GM12878 (cell line): ENCODE results near the gene DLGAP5. TPM values are rescaled to one million over a fixed set of nuclear protein-coding genes. Genes with fewer than 3 reads are reported as not detected.

Experiments
- ATAC-seq: fragments of 200-7000 bp; cut with Tn5 transposase; 3 replicates; pipeline ENCODE4 v1.9.1; 2020; ENCODE audit warnings: mild to moderate bottlenecking, moderate library complexity
- BruUV-seq: library from RNA; stranded (reverse); fragments of 400-500 nt; replicated peaks from 2 replicates; lab custom pipeline; 2021; lab: Mats Ljungman, UMichigan
- CTCF ChIA-PET: fragments of 300-600 bp; sonication (Branson Sonifier 250); formaldehyde crosslinking; extraction: SDS; loops from one replicate; lab custom pipeline; 2021; ENCODE audit warnings: inconsistent platforms; lab: Yijun Ruan, JAX
- POLR2A ChIA-PET: fragments of 350-600 bp; formaldehyde crosslinking; extraction: SDS; loops from one replicate; lab custom pipeline; 2021; ENCODE audit warnings: inconsistent platforms; lab: Charles Lee
- RAD21 ChIA-PET: fragments of 300-600 bp; sonication (Branson Sonifier 250); formaldehyde crosslinking; loops from one replicate; lab custom pipeline; 2023; ENCODE audit warnings: antibody characterized with exemption; ENCODE audit not compliant: unreplicated experiment; lab: Charles Lee
- SMC1A ChIA-PET: fragments of 300-600 bp; sonication (Branson Sonifier 250); formaldehyde crosslinking; loops from one replicate; lab custom pipeline; 2023; ENCODE audit not compliant: unreplicated experiment, uncharacterized antibody; lab: Charles Lee
- DNase-seq: peaks from one replicate; pipeline ENCODE4 v3.0.0-alpha.2; 2011; ENCODE audit warnings: low read depth, low spot score
- FAIRE-seq: peaks from 3 replicates; lab custom pipeline; 2011; peaks lifted over from hg19 to GRCh38; lab: Jason Lieb, UNC
- H2AFZ ChIP-seq: 2 replicates; pipeline ENCODE4 v1.6.0; 2011; ENCODE audit warnings: low read depth, low read length, control low read depth; ENCODE audit not compliant: control insufficient read depth
- H3K27ac ChIP-seq: 2 replicates; pipeline ENCODE4 v1.5.1; 2011; ENCODE audit warnings: control low read depth; ENCODE audit not compliant: control insufficient read depth, insufficient read depth
- H3K27me3 ChIP-seq, 2 experiments: replicated peaks in 1 of 2; 2 replicates each; pipeline versions ENCODE4 v1.6.0 to v1.6.1; 2011; ENCODE audit warnings: low read length in 1 of 2; ENCODE audit not compliant: control insufficient read depth in 2 of 2, insufficient read depth in 2 of 2
- H3K36me3 ChIP-seq, 2 experiments: 2 replicates each; pipeline ENCODE4 v1.5.1; 2011; ENCODE audit warnings: low read length in 1 of 2; ENCODE audit not compliant: control insufficient read depth in 2 of 2, insufficient read depth in 2 of 2
- H3K4me1 ChIP-seq: 2 replicates; pipeline ENCODE4 v1.6.1; 2011; ENCODE audit warnings: mild to moderate bottlenecking, low read length, moderate library complexity, mixed read lengths; ENCODE audit not compliant: control insufficient read depth, insufficient read depth
- H3K4me2 ChIP-seq: 2 replicates; pipeline ENCODE4 v1.6.0; 2011; ENCODE audit warnings: control low read depth; ENCODE audit not compliant: control insufficient read depth, insufficient read depth
- H3K4me3 ChIP-seq: fragments of 200-600 bp; sonication (generic); 2 replicates; pipeline ENCODE4 v1.5.1; 2016
- H3K79me2 ChIP-seq: 2 replicates; pipeline ENCODE4 v1.6.0; 2011; ENCODE audit warnings: low read length; ENCODE audit not compliant: control insufficient read depth, insufficient read depth
- H3K9ac ChIP-seq: 2 replicates; pipeline ENCODE4 v1.8.0; 2011; ENCODE audit warnings: low read length, control low read depth, mixed read lengths; ENCODE audit not compliant: control insufficient read depth, insufficient read depth
- H3K9me3 ChIP-seq: replicated peaks from 3 replicates; pipeline ENCODE4 v1.5.1; 2011; ENCODE audit warnings: mild to moderate bottlenecking, low read length; ENCODE audit not compliant: control insufficient read depth, insufficient read depth
- H4K20me1 ChIP-seq: 2 replicates; pipeline ENCODE4 v1.6.0; 2011; ENCODE audit not compliant: control insufficient read depth, insufficient read depth
- GABPA ChIP-seq: IDR thresholded peaks from 2 replicates; pipeline ENCODE4 v1.6.1; 2014; ENCODE audit warnings: antibody characterized with exemption, low read depth, mild to moderate bottlenecking, inconsistent platforms
- HDAC6 ChIP-seq: fragments of 200-600 bp; sonication (generic); IDR thresholded peaks from one replicate; pipeline ENCODE4 v1.8.0; 2017; ENCODE audit warnings: antibody characterized with exemption; ENCODE audit not compliant: unreplicated experiment
- PAX8 ChIP-seq: fragments of 450-650 bp; IDR thresholded peaks from 2 replicates; pipeline ENCODE4 v1.6.1; 2017; ENCODE audit warnings: mild to moderate bottlenecking, moderate library complexity
- WGBS: methylation state at CpG from one replicate; pipeline ENCODE4 v1.1.6; 2016; ENCODE audit warnings: low lambda C conversion rate; ENCODE audit not compliant: insufficient replicate concordance, insufficient coverage; ENCODE audit errors: missing lambda C conversion rate; 5-methylcytosine and 5-hydroxymethylcytosine counted together
- in situ Hi-C: fragments of 300-500 bp; cut with MboI; formaldehyde crosslinking; loops from 9 replicates; pipeline ENCODE4 v1.14.3; 2018; ENCODE audit warnings: mixed read lengths
- intact Hi-C: fragments of 100-400 bp; cut with micrococcal nuclease; formaldehyde crosslinking; loops from one replicate; pipeline ENCODE4 v1.14.2; 2022; ENCODE audit not compliant: unreplicated experiment
- polyA plus RNA-seq, 11 experiments: library from polyadenylated mRNA; depleted of rRNA in 4 of 11; unstranded in 6 of 11; stranded (reverse) in 5 of 11; fragments of >200 nt; fragmentation: Nextera tagmentation in 4 of 11; fragmentation: Illumina TruSeq in 1 of 11; extraction: Ambion mirVana in 4 of 11; extraction: Trizol in 1 of 11; gene quantifications; 1 replicate in 1 of 11; 2 replicates in 10 of 11; pipeline versions ENCODE4 v1.2.1 to v1.2.3, GENCODE V29; 2011 to 2016; ENCODE audit warnings: inconsistent platforms in 2 of 11, missing spikeins in 2 of 11, low read depth in 1 of 11
- total RNA-seq, 4 experiments: library from RNA; depleted of rRNA in 3 of 4; stranded (reverse); fragments of >200 nt in 3 of 4; fragmentation: Illumina TruSeq in 1 of 4; extraction: Trizol in 1 of 4; gene quantifications; 2 replicates each; pipeline versions ENCODE4 v1.2.1 to v1.2.3, GENCODE V29; 2013 to 2021
- TF ChIP-seq, protein P1 (sequence below): IDR thresholded peaks from 2 replicates; pipeline ENCODE4 v1.6.1; 2012; ENCODE audit warnings: low read length, inconsistent platforms
- TF ChIP-seq, protein P2 (sequence below): IDR thresholded peaks from 2 replicates; pipeline ENCODE4 v1.6.1; 2012; ENCODE audit warnings: improper control_type of control experiment, low read depth, low read length; ENCODE audit not compliant: insufficient replicate concordance
- TF ChIP-seq, protein P3 (sequence below), 3 experiments: IDR thresholded peaks in 2 of 3; conservative IDR thresholded peaks in 1 of 3; 2 replicates each; pipeline ENCODE4 v1.5.1; 2011; ENCODE audit warnings: low read depth in 3 of 3, low read length in 3 of 3, mild to moderate bottlenecking in 3 of 3, control low read depth in 2 of 3, moderate library complexity in 2 of 3, inconsistent platforms in 1 of 3, mixed read lengths in 1 of 3; ENCODE audit not compliant: control insufficient read depth in 2 of 3, insufficient read depth in 1 of 3; ENCODE audit errors: extremely low read depth in 1 of 3

Gene DLGAP5
- total and polyA plus RNA-seq, 10 of the 15 experiments (the other 5 are each of a cell fraction or from before 2014, with no cell fraction given): 40.9 to 106 (median 67.6) TPM

DNA sequence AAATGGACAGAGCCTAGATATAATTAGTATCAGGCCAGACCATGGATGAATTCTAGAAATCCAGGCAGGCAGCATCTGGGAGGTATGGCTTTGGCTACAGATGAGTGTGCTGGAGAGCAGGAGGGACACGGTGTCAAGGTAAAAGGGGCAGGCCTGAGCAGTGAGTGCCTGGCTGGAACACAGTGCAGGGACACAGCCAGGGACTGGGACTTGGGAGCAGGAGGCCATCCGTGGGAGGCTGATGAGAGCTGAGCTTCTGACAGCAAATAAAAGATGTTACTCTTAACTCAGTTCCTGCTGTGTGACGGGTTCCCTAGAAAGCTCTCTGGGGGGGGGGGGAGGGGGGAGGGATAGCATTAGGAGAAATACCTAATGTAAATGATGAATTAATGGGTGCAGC lies 75.9 kb downstream of the DLGAP5 start:
- H3K4me1 ChIP-seq: no peaks in the 10 kb centered on the region
- H3K79me2 ChIP-seq: no peaks in the 10 kb centered on the region
- WGBS: 50% methylated on average over 2 of the region's 3 CpGs
- TF ChIP-seq GABPA (no peak), HDAC6 (no peak), PAX8 (no peak)
- TF ChIP-seq, protein P1, sequence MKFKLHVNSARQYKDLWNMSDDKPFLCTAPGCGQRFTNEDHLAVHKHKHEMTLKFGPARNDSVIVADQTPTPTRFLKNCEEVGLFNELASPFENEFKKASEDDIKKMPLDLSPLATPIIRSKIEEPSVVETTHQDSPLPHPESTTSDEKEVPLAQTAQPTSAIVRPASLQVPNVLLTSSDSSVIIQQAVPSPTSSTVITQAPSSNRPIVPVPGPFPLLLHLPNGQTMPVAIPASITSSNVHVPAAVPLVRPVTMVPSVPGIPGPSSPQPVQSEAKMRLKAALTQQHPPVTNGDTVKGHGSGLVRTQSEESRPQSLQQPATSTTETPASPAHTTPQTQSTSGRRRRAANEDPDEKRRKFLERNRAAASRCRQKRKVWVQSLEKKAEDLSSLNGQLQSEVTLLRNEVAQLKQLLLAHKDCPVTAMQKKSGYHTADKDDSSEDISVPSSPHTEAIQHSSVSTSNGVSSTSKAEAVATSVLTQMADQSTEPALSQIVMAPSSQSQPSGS: no peak
- TF ChIP-seq, protein P2, sequence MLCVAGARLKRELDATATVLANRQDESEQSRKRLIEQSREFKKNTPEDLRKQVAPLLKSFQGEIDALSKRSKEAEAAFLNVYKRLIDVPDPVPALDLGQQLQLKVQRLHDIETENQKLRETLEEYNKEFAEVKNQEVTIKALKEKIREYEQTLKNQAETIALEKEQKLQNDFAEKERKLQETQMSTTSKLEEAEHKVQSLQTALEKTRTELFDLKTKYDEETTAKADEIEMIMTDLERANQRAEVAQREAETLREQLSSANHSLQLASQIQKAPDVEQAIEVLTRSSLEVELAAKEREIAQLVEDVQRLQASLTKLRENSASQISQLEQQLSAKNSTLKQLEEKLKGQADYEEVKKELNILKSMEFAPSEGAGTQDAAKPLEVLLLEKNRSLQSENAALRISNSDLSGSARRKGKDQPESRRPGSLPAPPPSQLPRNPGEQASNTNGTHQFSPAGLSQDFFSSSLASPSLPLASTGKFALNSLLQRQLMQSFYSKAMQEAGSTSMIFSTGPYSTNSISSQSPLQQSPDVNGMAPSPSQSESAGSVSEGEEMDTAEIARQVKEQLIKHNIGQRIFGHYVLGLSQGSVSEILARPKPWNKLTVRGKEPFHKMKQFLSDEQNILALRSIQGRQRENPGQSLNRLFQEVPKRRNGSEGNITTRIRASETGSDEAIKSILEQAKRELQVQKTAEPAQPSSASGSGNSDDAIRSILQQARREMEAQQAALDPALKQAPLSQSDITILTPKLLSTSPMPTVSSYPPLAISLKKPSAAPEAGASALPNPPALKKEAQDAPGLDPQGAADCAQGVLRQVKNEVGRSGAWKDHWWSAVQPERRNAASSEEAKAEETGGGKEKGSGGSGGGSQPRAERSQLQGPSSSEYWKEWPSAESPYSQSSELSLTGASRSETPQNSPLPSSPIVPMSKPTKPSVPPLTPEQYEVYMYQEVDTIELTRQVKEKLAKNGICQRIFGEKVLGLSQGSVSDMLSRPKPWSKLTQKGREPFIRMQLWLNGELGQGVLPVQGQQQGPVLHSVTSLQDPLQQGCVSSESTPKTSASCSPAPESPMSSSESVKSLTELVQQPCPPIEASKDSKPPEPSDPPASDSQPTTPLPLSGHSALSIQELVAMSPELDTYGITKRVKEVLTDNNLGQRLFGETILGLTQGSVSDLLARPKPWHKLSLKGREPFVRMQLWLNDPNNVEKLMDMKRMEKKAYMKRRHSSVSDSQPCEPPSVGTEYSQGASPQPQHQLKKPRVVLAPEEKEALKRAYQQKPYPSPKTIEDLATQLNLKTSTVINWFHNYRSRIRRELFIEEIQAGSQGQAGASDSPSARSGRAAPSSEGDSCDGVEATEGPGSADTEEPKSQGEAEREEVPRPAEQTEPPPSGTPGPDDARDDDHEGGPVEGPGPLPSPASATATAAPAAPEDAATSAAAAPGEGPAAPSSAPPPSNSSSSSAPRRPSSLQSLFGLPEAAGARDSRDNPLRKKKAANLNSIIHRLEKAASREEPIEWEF: no peak
- TF ChIP-seq, protein P3, sequence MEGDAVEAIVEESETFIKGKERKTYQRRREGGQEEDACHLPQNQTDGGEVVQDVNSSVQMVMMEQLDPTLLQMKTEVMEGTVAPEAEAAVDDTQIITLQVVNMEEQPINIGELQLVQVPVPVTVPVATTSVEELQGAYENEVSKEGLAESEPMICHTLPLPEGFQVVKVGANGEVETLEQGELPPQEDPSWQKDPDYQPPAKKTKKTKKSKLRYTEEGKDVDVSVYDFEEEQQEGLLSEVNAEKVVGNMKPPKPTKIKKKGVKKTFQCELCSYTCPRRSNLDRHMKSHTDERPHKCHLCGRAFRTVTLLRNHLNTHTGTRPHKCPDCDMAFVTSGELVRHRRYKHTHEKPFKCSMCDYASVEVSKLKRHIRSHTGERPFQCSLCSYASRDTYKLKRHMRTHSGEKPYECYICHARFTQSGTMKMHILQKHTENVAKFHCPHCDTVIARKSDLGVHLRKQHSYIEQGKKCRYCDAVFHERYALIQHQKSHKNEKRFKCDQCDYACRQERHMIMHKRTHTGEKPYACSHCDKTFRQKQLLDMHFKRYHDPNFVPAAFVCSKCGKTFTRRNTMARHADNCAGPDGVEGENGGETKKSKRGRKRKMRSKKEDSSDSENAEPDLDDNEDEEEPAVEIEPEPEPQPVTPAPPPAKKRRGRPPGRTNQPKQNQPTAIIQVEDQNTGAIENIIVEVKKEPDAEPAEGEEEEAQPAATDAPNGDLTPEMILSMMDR (IDR thresholded peaks at IDR 0.05 in 2 of 3, conservative IDR thresholded peaks at IDR 0.05 in 1 of 3; ENCODE audit: control insufficient read depth in 2 of 3, extremely low read depth in 1 of 3, insufficient read depth in 1 of 3, low read depth in 3 of 3, low read length in 3 of 3): no peak
- RAD21 ChIA-PET: interaction anchor here (1.0 to 1.1 kb wide), 2 partner anchors 13 to 25 kb away, joined by 3 read pairs; no protein-coding TSS in a partner anchor
- POLR2A ChIA-PET: no interaction called here
- SMC1A ChIA-PET: interaction anchor here (1.1 kb wide), 1 partner anchor 22 kb away, joined by 3 read pairs; no protein-coding TSS in a partner anchor
- no peak for ATAC-seq
- no TSS peak for BruUV-seq
- H3K4me3 ChIP-seq: no peak overlapping the region
- CTCF ChIA-PET: interaction anchor here (0.6 to 1.0 kb wide), 2 partner anchors 26 to 125 kb away, joined by 3 read pairs; no protein-coding TSS in a partner anchor
- no peak overlapping the region for H3K9ac ChIP-seq
- H2AFZ ChIP-seq: no peak overlapping the region
- H3K27me3 ChIP-seq: no peaks in the 10 kb centered on the region
- no peak for DNase-seq
- no peak overlapping the region for H3K27ac ChIP-seq
- no peak for FAIRE-seq
- intact Hi-C loops: no loop called here
- no peaks in the 10 kb centered on the region for H4K20me1 ChIP-seq
- H3K4me2 ChIP-seq: no peak overlapping the region
- H3K36me3 ChIP-seq: no peaks in the 10 kb centered on the region
- no peaks in the 10 kb centered on the region for H3K9me3 ChIP-seq
- in situ Hi-C loops: no loop called here
